Coronary artery (tissue), 2 donors: ENCODE results near the gene RPS14.
"Not testable (repeated sequence)": the region's sequence is repeated elsewhere in the genome, so short reads cannot be mapped to it uniquely, and the experiment has no call there.

Experiments used
- DNase-seq: peaks from one replicate; pipeline ENCODE4 v3.0.0-alpha.2; 2017; ENCODE audit warnings: low spot score
- H3K27ac ChIP-seq, 2 donors: fragments of 200-600 bp; sonication (generic); one replicate each; pipeline ENCODE4 v1.5.1; 2016 to 2019
- H3K4me3 ChIP-seq: fragments of 200-600 bp; sonication (generic); 2 replicates; pipeline ENCODE4 v1.5.1; 2016; ENCODE audit warnings: mild to moderate bottlenecking, moderate library complexity
- TF ChIP-seq, protein P1 (sequence below): fragments of 200-600 bp; sonication (generic); IDR thresholded peaks from one replicate; pipeline ENCODE4 v1.5.1; 2019; ENCODE audit warnings: antibody characterized with exemption

Gene RPS14

DNA sequence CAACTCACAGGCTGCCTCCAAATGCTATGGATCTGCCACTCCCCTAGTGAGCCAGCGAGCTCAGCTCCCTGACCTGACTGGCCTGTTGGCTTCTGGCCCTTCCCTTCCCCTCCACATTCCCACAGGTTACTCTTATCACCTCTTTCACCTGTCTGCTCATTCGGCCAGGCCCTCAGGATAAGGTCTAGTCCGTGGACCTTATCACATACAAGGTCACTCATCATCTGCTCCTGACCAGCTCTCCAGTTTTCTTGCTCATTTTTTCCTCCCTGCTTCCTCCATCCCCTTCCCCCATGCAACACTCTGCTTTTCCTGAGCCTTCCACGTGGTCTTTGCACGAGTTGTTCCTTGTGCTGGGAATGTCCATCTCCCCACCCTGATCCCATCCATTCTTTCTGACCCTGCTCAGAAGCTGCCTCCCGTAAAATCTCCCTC, 32.5 kb upstream of the RPS14 start:
- TF ChIP-seq, protein P1, sequence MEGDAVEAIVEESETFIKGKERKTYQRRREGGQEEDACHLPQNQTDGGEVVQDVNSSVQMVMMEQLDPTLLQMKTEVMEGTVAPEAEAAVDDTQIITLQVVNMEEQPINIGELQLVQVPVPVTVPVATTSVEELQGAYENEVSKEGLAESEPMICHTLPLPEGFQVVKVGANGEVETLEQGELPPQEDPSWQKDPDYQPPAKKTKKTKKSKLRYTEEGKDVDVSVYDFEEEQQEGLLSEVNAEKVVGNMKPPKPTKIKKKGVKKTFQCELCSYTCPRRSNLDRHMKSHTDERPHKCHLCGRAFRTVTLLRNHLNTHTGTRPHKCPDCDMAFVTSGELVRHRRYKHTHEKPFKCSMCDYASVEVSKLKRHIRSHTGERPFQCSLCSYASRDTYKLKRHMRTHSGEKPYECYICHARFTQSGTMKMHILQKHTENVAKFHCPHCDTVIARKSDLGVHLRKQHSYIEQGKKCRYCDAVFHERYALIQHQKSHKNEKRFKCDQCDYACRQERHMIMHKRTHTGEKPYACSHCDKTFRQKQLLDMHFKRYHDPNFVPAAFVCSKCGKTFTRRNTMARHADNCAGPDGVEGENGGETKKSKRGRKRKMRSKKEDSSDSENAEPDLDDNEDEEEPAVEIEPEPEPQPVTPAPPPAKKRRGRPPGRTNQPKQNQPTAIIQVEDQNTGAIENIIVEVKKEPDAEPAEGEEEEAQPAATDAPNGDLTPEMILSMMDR = no peak
- H3K4me3 ChIP-seq = no peak overlapping the region
- no peak overlapping the region for H3K27ac ChIP-seq
- DNase-seq = no peak

- no peak for DNase-seq
- Histone ChIP-seq H3K4me3 (no peak overlapping the region), H3K27ac (no peak overlapping the region)
- TF ChIP-seq, protein P1 = no peak
Observed at GRCh38 chr5:150481708-150481965, 32.1 kb upstream of the RPS14 start.

GRCh38 chr5:150479416-150479815, 29.9 kb upstream of the RPS14 start:
- Histone ChIP-seq H3K27ac (no peak overlapping the region), H3K4me3 (no peak overlapping the region)
- no peak for DNase-seq
- TF ChIP-seq, protein P1 = no peak

GRCh38 chr5:150476568-150476967, 27.0 kb upstream of the RPS14 start:
- DNase-seq, H3K4me3 ChIP-seq, H3K27ac ChIP-seq: not testable (repeated sequence)

GRCh38 chr5:150473673-150474358, 24.3 kb upstream of the RPS14 start:
- no peak overlapping the region for H3K4me3 ChIP-seq
- TF ChIP-seq, protein P1 = no peak
- H3K27ac ChIP-seq = peak overlapping the region in 1 of 2 donors; percentile 54
- DNase-seq = no peak

DNA sequence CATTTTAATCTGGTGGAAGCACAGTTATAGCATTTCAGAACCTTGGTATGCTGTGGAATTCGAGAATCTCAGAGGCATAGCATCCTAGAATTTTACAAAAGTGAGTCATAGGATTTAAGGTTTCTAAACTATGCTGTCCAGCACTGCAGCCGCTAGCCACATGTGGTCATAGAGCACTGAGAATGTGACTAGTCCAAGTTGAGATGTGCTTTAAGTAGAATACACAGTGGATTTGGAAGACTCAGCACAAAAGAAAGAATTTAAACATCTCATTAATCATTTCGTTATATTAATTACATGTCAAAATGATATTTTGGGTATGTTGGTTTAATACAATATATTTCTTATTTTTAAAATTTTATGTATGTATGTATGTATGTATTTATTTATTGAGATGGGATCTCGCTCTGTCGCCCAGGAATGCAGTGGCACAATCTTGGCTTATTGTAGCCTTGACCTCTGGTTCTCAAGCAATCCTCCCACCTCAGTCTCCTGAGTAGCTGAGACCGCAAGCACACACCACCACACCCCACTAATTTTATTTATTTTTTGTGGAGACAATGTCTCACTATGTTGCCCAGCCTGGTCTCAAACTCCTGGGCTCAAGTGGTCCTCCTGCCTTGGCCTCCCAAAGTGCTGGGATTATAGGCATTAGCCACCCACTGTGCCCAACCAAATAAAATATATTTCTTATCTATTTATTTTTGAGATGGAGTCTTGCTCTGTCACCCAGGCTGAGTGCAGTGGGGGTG, 20.4 kb upstream of the RPS14 start:
- Histone ChIP-seq H3K27ac (no peak overlapping the region), H3K4me3 (no peak overlapping the region)
- no peak for DNase-seq
- TF ChIP-seq, protein P1 = no peak

DNA sequence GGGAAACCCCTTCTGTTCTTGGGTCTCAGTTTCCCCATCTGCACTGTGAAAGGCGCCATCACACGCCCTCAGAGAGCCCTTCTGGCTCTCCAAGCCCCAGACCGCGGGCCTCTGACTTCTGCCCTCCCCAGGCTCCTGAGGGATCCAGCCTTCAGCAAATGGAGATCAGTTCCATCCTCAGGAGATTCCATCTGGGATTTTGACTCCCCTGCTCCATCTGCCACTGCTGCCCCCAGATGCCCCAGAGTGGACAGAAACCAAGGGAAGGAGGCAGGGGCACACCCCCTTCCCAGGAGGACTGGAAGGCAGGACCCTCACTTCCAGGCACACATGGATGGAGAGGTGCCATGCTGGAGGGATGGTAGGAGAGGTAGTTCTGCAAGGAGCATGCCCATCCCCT, 18.7 kb upstream of the RPS14 start:
- no peak overlapping the region for H3K27ac ChIP-seq

More for the DNA sequence above, 18.7 kb upstream of the RPS14 start:
- no peak overlapping the region for H3K4me3 ChIP-seq
- no peak for DNase-seq
- TF ChIP-seq, protein P1 = no peak
